Keratinocyte (primary cell): ENCODE measurements around the gene ADAM12. TPM values are rescaled to one million over a fixed set of nuclear protein-coding genes. Genes with fewer than 3 reads are reported as not detected.

Experiments
- DNase-seq: peaks from one replicate; pipeline ENCODE4 v3.0.0-alpha.2; 2011; ENCODE audit warnings: low read depth, missing footprints, low spot score
- FAIRE-seq: peaks from 2 replicates; lab custom pipeline; 2011; peaks lifted over from hg19 to GRCh38; lab: Jason Lieb, UNC
- H2AFZ ChIP-seq: 2 replicates; pipeline ENCODE4 v1.6.0; 2012; ENCODE audit warnings: low read length, control low read depth, inconsistent platforms; ENCODE audit not compliant: control insufficient read depth
- H3K27ac ChIP-seq: 2 replicates; pipeline ENCODE4 v1.5.1; 2011; ENCODE audit warnings: low read length; ENCODE audit not compliant: control insufficient read depth, insufficient read depth
- H3K27me3 ChIP-seq: 3 replicates; pipeline ENCODE4 v1.6.0; 2011; ENCODE audit warnings: low read length; ENCODE audit not compliant: control insufficient read depth, insufficient read depth; ENCODE audit errors: extremely low read depth
- H3K36me3 ChIP-seq, 2 experiments: 2 replicates in 1 of 2; 3 replicates in 1 of 2; pipeline ENCODE4 v1.5.1; 2011; ENCODE audit warnings: low read length in 2 of 2, mild to moderate bottlenecking in 1 of 2; ENCODE audit not compliant: control insufficient read depth in 2 of 2, insufficient read depth in 2 of 2; ENCODE audit errors: extremely low read depth in 1 of 2
- H3K4me1 ChIP-seq: 3 replicates; pipeline ENCODE4 v1.5.1; 2011; ENCODE audit warnings: low read length; ENCODE audit not compliant: control insufficient read depth, insufficient read depth; ENCODE audit errors: extremely low read depth
- H3K4me2 ChIP-seq: 3 replicates; pipeline ENCODE4 v1.6.0; 2011; ENCODE audit warnings: low read depth, low read length; ENCODE audit not compliant: control insufficient read depth, insufficient read depth; ENCODE audit errors: extremely low read depth
- H3K4me3 ChIP-seq, 3 experiments: fragments of 200-600 bp in 1 of 3; sonication (generic) in 1 of 3; 2 replicates in 2 of 3; 3 replicates in 1 of 3; pipeline ENCODE4 v1.5.1; 2011 to 2016; ENCODE audit warnings: low read length in 3 of 3, mild to moderate bottlenecking in 3 of 3, control low read depth in 2 of 3, inconsistent platforms in 1 of 3, low read depth in 1 of 3, mixed read lengths in 1 of 3, mixed run types in 1 of 3, moderate library complexity in 1 of 3; ENCODE audit not compliant: control insufficient read depth in 2 of 3, insufficient read depth in 2 of 3; ENCODE audit errors: extremely low read depth in 1 of 3
- H3K79me2 ChIP-seq: 2 replicates; pipeline ENCODE4 v1.6.0; 2012; ENCODE audit warnings: low read length; ENCODE audit not compliant: control insufficient read depth, insufficient read depth
- H3K9ac ChIP-seq: 3 replicates; pipeline ENCODE4 v1.6.0; 2011; ENCODE audit warnings: low read length; ENCODE audit not compliant: control insufficient read depth, insufficient read depth; ENCODE audit errors: extremely low read depth
- H3K9me1 ChIP-seq: 3 replicates; pipeline ENCODE4 v1.6.0; 2011; ENCODE audit warnings: low read length; ENCODE audit not compliant: control insufficient read depth, insufficient read depth; ENCODE audit errors: extremely low read depth
- H3K9me3 ChIP-seq: 2 replicates; pipeline ENCODE4 v1.5.1; 2012; ENCODE audit warnings: low read depth, low read length; ENCODE audit not compliant: control insufficient read depth
- H4K20me1 ChIP-seq: 3 replicates; pipeline ENCODE4 v1.6.0; 2011; ENCODE audit warnings: low read length; ENCODE audit not compliant: control insufficient read depth, insufficient read depth; ENCODE audit errors: extremely low read depth
- CTCF ChIP-seq, 3 experiments: IDR thresholded peaks in 1 of 3; conservative IDR thresholded peaks in 1 of 3; optimal IDR thresholded peaks in 1 of 3; 2 replicates in 2 of 3; 3 replicates in 1 of 3; pipeline versions ENCODE3 to v1.5.1; 2011; ENCODE audit warnings: low read length in 3 of 3, mild to moderate bottlenecking in 3 of 3, moderate library complexity in 2 of 3, control low read depth in 1 of 3, inconsistent platforms in 1 of 3; ENCODE audit not compliant: insufficient read depth in 2 of 3; ENCODE audit errors: extremely low read depth in 1 of 3
- EZH2 ChIP-seq: IDR thresholded peaks from one replicate; pipeline ENCODE4 v1.6.1; 2012; ENCODE audit warnings: inconsistent platforms, mild to moderate bottlenecking, low read length, moderate library complexity
- dilution Hi-C: fragments of 300-500 bp; cut with MboI; formaldehyde crosslinking; loops from one replicate; pipeline ENCODE4 v1.7.0; 2020; ENCODE audit warnings: low sequenced_read_pairs; ENCODE audit not compliant: extremely low pct_ligation_motif_present
- polyA plus RNA-seq, 5 experiments: library from polyadenylated mRNA; depleted of rRNA in 3 of 5; stranded (reverse) in 3 of 5; stranded (forward) in 1 of 5; unstranded in 1 of 5; fragments of >200 nt; gene quantifications; 1 replicate in 1 of 5; 2 replicates in 3 of 5; 3 replicates in 1 of 5; pipeline versions ENCODE4 v1.2.1 to v1.2.3, GENCODE V29; 2011 to 2012; ENCODE audit warnings: missing spikeins in 2 of 5, low read depth in 1 of 5, low replicate concordance in 1 of 5

ADAM12 gene
- polyA plus RNA-seq, 1 donor (not counting 4 experiments of a cell fraction or from before 2014, with no cell fraction given), result 0.07 TPM

GRCh38 chr10:126108693-126109092 is 279.6 kb downstream of the ADAM12 start:
- FAIRE-seq, result no peak
- dilution Hi-C loops, result no loop called here

GRCh38 chr10:126104767-126105166 is 283.5 kb downstream of the ADAM12 start:
- FAIRE-seq, result no peak
- Histone ChIP-seq H3K27ac (no peak overlapping the region), H2AFZ (no peak overlapping the region), H3K4me3 (no peak overlapping the region), H3K9me1 (no peaks in the 10 kb centered on the region), H3K9ac (no peak overlapping the region), H3K36me3 (no peaks in the 10 kb centered on the region), H4K20me1 (no peaks in the 10 kb centered on the region), H3K4me1 (no peaks in the 10 kb centered on the region), H3K79me2 (no peaks in the 10 kb centered on the region), H3K27me3 (peaks cover 3% of the 10 kb centered on the region), H3K9me3 (no peaks in the 10 kb centered on the region), H3K4me2 (no peak overlapping the region)
- TF ChIP-seq CTCF (optimal IDR thresholded peaks at IDR 0.05 in 1 of 3, IDR thresholded peaks at IDR 0.05 in 1 of 3, conservative IDR thresholded peaks at IDR 0.05 in 1 of 3; ENCODE audit: extremely low read depth in 1 of 3, insufficient read depth in 2 of 3, low read length in 3 of 3) (no peak), EZH2 (no peak)
- DNase-seq, result no peak
- dilution Hi-C loops, result no loop called here

More at GRCh38 chr10:126108693-126109092, 279.6 kb downstream of the ADAM12 start:
- no peaks in the 10 kb centered on the region for H3K9me1 ChIP-seq
- no peak overlapping the region for H3K4me3 ChIP-seq
- H3K36me3 ChIP-seq, result no peaks in the 10 kb centered on the region
- no peaks in the 10 kb centered on the region for H3K79me2 ChIP-seq
- DNase-seq, result no peak
- no peaks in the 10 kb centered on the region for H4K20me1 ChIP-seq
- no peak overlapping the region for H2AFZ ChIP-seq
- no peaks in the 10 kb centered on the region for H3K4me1 ChIP-seq
- H3K4me2 ChIP-seq, result no peak overlapping the region
- peaks cover 3% of the 10 kb centered on the region for H3K27me3 ChIP-seq
- TF ChIP-seq EZH2, result no peak
- no peak for TF ChIP-seq CTCF (optimal IDR thresholded peaks at IDR 0.05 in 1 of 3, IDR thresholded peaks at IDR 0.05 in 1 of 3, conservative IDR thresholded peaks at IDR 0.05 in 1 of 3; ENCODE audit: extremely low read depth in 1 of 3, insufficient read depth in 2 of 3, low read length in 3 of 3)
- H3K27ac ChIP-seq, result no peak overlapping the region
- H3K9ac ChIP-seq, result no peak overlapping the region
- H3K9me3 ChIP-seq, result no peaks in the 10 kb centered on the region
